Endothelial cell of umbilical vein (primary cell): ENCODE data around the gene ACSF3. TPM values are rescaled to one million over a fixed set of nuclear protein-coding genes. Genes with fewer than 3 reads are reported as not detected.

Experiments used
- BruUV-seq: library from RNA; stranded (reverse); fragments of 400-500 nt; replicated peaks from 2 replicates; lab custom pipeline; 2021; lab: Mats Ljungman, UMichigan
- CTCF ChIA-PET: fragments of 300-600, 350-600 bp; sonication (Branson Sonifier 250); formaldehyde crosslinking; loops from one replicate; lab custom pipeline; 2021; ENCODE audit warnings: antibody characterized with exemption, inconsistent platforms; lab: Charles Lee
- POLR2A ChIA-PET: fragments of 300-600, 350-600 bp; sonication (Branson Sonifier 250); formaldehyde crosslinking; loops from one replicate; lab custom pipeline; 2021; ENCODE audit warnings: antibody characterized with exemption, inconsistent platforms; lab: Charles Lee
- DNase-seq: peaks from one replicate; pipeline ENCODE4 v3.0.0-alpha.2; 2011; ENCODE audit warnings: low read depth, low spot score
- FAIRE-seq: peaks from 2 replicates; lab custom pipeline; 2011; peaks lifted over from hg19 to GRCh38; lab: Jason Lieb, UNC
- H2AFZ ChIP-seq: 2 replicates; pipeline ENCODE4 v1.6.0; 2012; ENCODE audit warnings: low read depth, low read length, control low read depth, inconsistent platforms
- H3K27ac ChIP-seq: 2 replicates; pipeline ENCODE4 v1.5.1; 2011; ENCODE audit warnings: low read depth, mild to moderate bottlenecking, control low read depth, low read length, moderate library complexity; ENCODE audit not compliant: insufficient read depth
- H3K27me3 ChIP-seq, 2 experiments: 2 replicates each; pipeline versions ENCODE4 v1.6.0 to v1.6.1; 2011; ENCODE audit warnings: low read length in 2 of 2, mixed read lengths in 1 of 2; ENCODE audit not compliant: control insufficient read depth in 2 of 2, insufficient read depth in 2 of 2
- H3K36me3 ChIP-seq, 2 experiments: 2 replicates in 1 of 2; 3 replicates in 1 of 2; pipeline ENCODE4 v1.5.1; 2011; ENCODE audit warnings: low read length in 2 of 2, mild to moderate bottlenecking in 1 of 2, moderate library complexity in 1 of 2; ENCODE audit not compliant: control insufficient read depth in 2 of 2, insufficient read depth in 2 of 2; ENCODE audit errors: extremely low read depth in 1 of 2
- H3K4me1 ChIP-seq: 3 replicates; pipeline ENCODE4 v1.5.1; 2011; ENCODE audit warnings: mild to moderate bottlenecking, low read length; ENCODE audit not compliant: control insufficient read depth, insufficient read depth; ENCODE audit errors: extremely low read depth
- H3K4me2 ChIP-seq: 2 replicates; pipeline ENCODE4 v1.6.1; 2011; ENCODE audit warnings: low read length, control low read depth, mixed read lengths; ENCODE audit not compliant: insufficient read depth
- H3K4me3 ChIP-seq, 3 experiments: fragments of 200-600 bp in 1 of 3; sonication (generic), shearing (Covaris generic) in 1 of 3; replicated peaks in 1 of 3; 2 replicates each; pipeline ENCODE4 v1.5.1; 2011 to 2016; ENCODE audit warnings: control low read depth in 3 of 3, low read length in 3 of 3, mild to moderate bottlenecking in 2 of 3, inconsistent platforms in 1 of 3, low read depth in 1 of 3, moderate library complexity in 1 of 3; ENCODE audit not compliant: insufficient read depth in 1 of 3
- H3K79me2 ChIP-seq: 2 replicates; pipeline ENCODE4 v1.6.0; 2012; ENCODE audit warnings: low read length, inconsistent platforms; ENCODE audit not compliant: control insufficient read depth, insufficient read depth
- H3K9ac ChIP-seq: replicated peaks from 2 replicates; pipeline ENCODE3; 2011; ENCODE audit warnings: low read length, control low read depth; ENCODE audit not compliant: insufficient read depth; ENCODE audit errors: extremely low read depth
- H3K9me1 ChIP-seq: replicated peaks from 3 replicates; pipeline ENCODE4 v1.6.0; 2011; ENCODE audit warnings: mild to moderate bottlenecking, low read length; ENCODE audit not compliant: control insufficient read depth, insufficient read depth; ENCODE audit errors: extremely low read depth
- H3K9me3 ChIP-seq: replicated peaks from 2 replicates; pipeline ENCODE4 v1.5.1; 2012; ENCODE audit warnings: low read length, inconsistent platforms; ENCODE audit not compliant: control insufficient read depth, insufficient read depth
- H4K20me1 ChIP-seq: replicated peaks from 2 replicates; pipeline ENCODE3; 2011; ENCODE audit warnings: mild to moderate bottlenecking, low read length; ENCODE audit not compliant: control insufficient read depth, insufficient read depth; ENCODE audit errors: extremely low read depth
- CTCF ChIP-seq, 2 donors: IDR thresholded peaks; 1 replicate in 1 of 2; 2 replicates in 1 of 2; pipeline ENCODE4 v1.5.1; 2011; ENCODE audit warnings: low read length in 2 of 2, mild to moderate bottlenecking in 2 of 2, moderate library complexity in 2 of 2, control low read depth in 1 of 2, inconsistent platforms in 1 of 2, low read depth in 1 of 2; ENCODE audit not compliant: insufficient read depth in 1 of 2; ENCODE audit errors: extremely low read depth in 1 of 2
- EZH2 ChIP-seq: IDR thresholded peaks from 2 replicates; pipeline ENCODE4 v1.6.1; 2012; ENCODE audit warnings: borderline replicate concordance, low read depth, mild to moderate bottlenecking, moderate library complexity, low read length, inconsistent platforms; ENCODE audit not compliant: severe bottlenecking
- GATA2 ChIP-seq: IDR thresholded peaks from 2 replicates; pipeline ENCODE4 v1.7.0; 2011; ENCODE audit warnings: low read depth, mild to moderate bottlenecking, moderate library complexity, mixed read lengths, low read length; ENCODE audit not compliant: insufficient read length, insufficient read depth
- JUN ChIP-seq: IDR thresholded peaks from 2 replicates; pipeline ENCODE4 v1.6.1; 2011; ENCODE audit warnings: borderline replicate concordance, low read depth; ENCODE audit not compliant: insufficient read length, insufficient read depth
- MYC ChIP-seq: IDR thresholded peaks from one replicate; pipeline ENCODE4 v1.6.1; 2011; ENCODE audit warnings: mild to moderate bottlenecking, low read depth, low read length
- POLR2A ChIP-seq: IDR thresholded peaks from 2 replicates; pipeline ENCODE4 v1.6.1; 2012; ENCODE audit warnings: low read depth, mild to moderate bottlenecking, control low read depth, low read length
- dilution Hi-C: fragments of 300-500 bp; cut with MboI; formaldehyde crosslinking; loops from one replicate; pipeline ENCODE4 v1.15.0; 2019; ENCODE audit warnings: low sequenced_read_pairs; ENCODE audit not compliant: extremely low pct_ligation_motif_present
- intact Hi-C: fragments of 100-400 bp; cut with micrococcal nuclease; formaldehyde crosslinking; loops from one replicate; pipeline ENCODE4 v1.10.0; 2022
- polyA plus RNA-seq, 4 experiments: library from polyadenylated mRNA; depleted of rRNA in 3 of 4; stranded (reverse) in 3 of 4; unstranded in 1 of 4; fragments of >200 nt; gene quantifications; 2 replicates each; pipeline versions ENCODE4 v1.2.1 to v1.2.3, GENCODE V29; 2011 to 2012; ENCODE audit warnings: missing spikeins in 1 of 4
- total RNA-seq: library from RNA; stranded (reverse); gene quantifications from 2 replicates; pipeline ENCODE4 v1.2.3, GENCODE V29; 2021

Gene ACSF3
- total and polyA plus RNA-seq, 2 donors (not counting 3 experiments of a cell fraction or from before 2014, with no cell fraction given) = 18.6 to 33.2 TPM

GRCh38 chr16:89097392-89097772 lies 3.7 kb downstream of the ACSF3 start:
- Histone ChIP-seq H2AFZ (no peak overlapping the region), H3K4me2 (no peak overlapping the region), H3K4me3 (no peak overlapping the region), H3K36me3 (peaks cover 0 to 13% of the 10 kb centered on the region in 2 experiments), H3K9me3 (no peaks in the 10 kb centered on the region), H3K27ac (no peak overlapping the region), H3K4me1 (peaks cover 8% of the 10 kb centered on the region), H3K9ac (no peak overlapping the region), H3K27me3 (no peaks in the 10 kb centered on the region), H3K79me2 (peaks cover 43% of the 10 kb centered on the region), H4K20me1 (no peaks in the 10 kb centered on the region), H3K9me1 (no peaks in the 10 kb centered on the region)
- ChIA-PET POLR2A (no interaction called here), CTCF (no interaction called here)
- no TSS peak for BruUV-seq
- no peak for FAIRE-seq
- dilution Hi-C loops (no loop called here), intact Hi-C loops (no loop called here)
- no peak for DNase-seq
- TF ChIP-seq CTCF (IDR thresholded peaks at IDR 0.05; ENCODE audit: extremely low read depth in 1 of 2, insufficient read depth in 1 of 2, low read depth in 1 of 2, low read length in 2 of 2) (no peak), MYC (no peak), JUN (no peak), POLR2A (no peak), EZH2 (no peak), GATA2 (no peak)
